Activated B cell treated with CpG ODN at 0.5 μM for 24 hours (primary cell): ENCODE measurements around the gene SKIDA1. TPM values are rescaled to one million over a fixed set of nuclear protein-coding genes. Genes with fewer than 3 reads are reported as not detected.

ENCODE experiments used
- ATAC-seq: fragments of 200-7000 bp; cut with Tn5 transposase; one replicate; pipeline ENCODE4 v1.10.0; 2021; ENCODE audit warnings: low read depth, mild to moderate bottlenecking, moderate library complexity
- CTCF ChIA-PET: fragments of 350-600 bp; sonication (Branson Sonifier 250); formaldehyde crosslinking; loops from one replicate; lab custom pipeline; 2021; ENCODE audit warnings: antibody characterized with exemption; lab: Charles Lee
- POLR2A ChIA-PET: fragments of 350-600 bp; sonication (Branson Sonifier 250); formaldehyde crosslinking; loops from one replicate; lab custom pipeline; 2021; ENCODE audit warnings: antibody characterized with exemption; lab: Charles Lee
- DNase-seq: peaks from one replicate; pipeline ENCODE4 v3.0.0; 2022
- H3K27ac Mint-ChIP-seq: one replicate; pipeline ENCODE4 v1.8.0; 2020; ENCODE audit warnings: mixed read lengths
- H3K27me3 Mint-ChIP-seq: one replicate; pipeline ENCODE4 v1.8.0; 2021; ENCODE audit warnings: mixed read lengths
- H3K36me3 Mint-ChIP-seq: one replicate; pipeline ENCODE4 v1.8.0; 2021; ENCODE audit warnings: low read depth, mixed read lengths
- H3K4me1 Mint-ChIP-seq: one replicate; pipeline ENCODE4 v1.8.0; 2021; ENCODE audit warnings: mixed read lengths
- H3K4me3 Mint-ChIP-seq: one replicate; pipeline ENCODE4 v1.8.0; 2020; ENCODE audit warnings: mild to moderate bottlenecking, mixed read lengths
- H3K9me3 Mint-ChIP-seq: one replicate; pipeline ENCODE4 v1.8.0; 2020; ENCODE audit warnings: mixed read lengths
- intact Hi-C: fragments of 100-400 bp; cut with micrococcal nuclease; formaldehyde crosslinking; loops from one replicate; pipeline ENCODE4 v1.15.1; 2024
- total RNA-seq: library from RNA; stranded (reverse); gene quantifications from 2 replicates; pipeline ENCODE4 v1.2.3, GENCODE V29; 2022
- TF ChIP-seq, protein P1 (sequence below): fragments of 200-600 bp; IDR thresholded peaks from one replicate; pipeline ENCODE4 v1.8.0; 2022; ENCODE audit warnings: antibody characterized with exemption, mild to moderate bottlenecking

The SKIDA1 gene
- total RNA-seq, 1 donor from 2014 or later, result 0.60 TPM

DNA sequence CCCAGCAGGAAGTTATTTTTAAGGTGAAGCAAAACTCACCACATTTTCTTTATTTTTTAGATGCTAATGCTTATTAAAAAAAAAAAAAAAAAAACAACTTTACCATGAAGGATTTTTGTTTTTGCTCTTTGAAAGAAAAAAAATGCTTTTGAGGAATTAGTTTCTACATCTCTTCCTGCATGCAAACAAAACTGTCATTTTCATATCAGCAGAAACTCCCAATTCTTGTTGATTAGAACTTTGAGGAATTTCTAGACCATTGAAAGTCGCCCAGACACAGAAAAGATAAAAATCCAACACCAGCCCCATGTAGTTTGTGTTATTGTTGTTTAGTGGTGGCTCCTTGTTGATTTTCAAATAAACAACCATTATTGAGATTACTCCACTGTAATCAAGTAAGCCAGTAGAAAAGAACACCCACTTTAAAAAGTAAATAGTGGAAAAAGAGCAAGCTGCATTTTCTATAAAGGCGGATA lies 14.3 kb downstream of the SKIDA1 start:
- Mint-ChIP-seq H3K36me3 (no peaks in the 10 kb centered on the region), H3K4me3 (no peak overlapping the region), H3K27ac (no peak overlapping the region), H3K9me3 (no peaks in the 10 kb centered on the region), H3K4me1 (peaks cover 7% of the 10 kb centered on the region), H3K27me3 (peaks cover 55% of the 10 kb centered on the region)
- ChIA-PET POLR2A (no interaction called here), CTCF (interaction anchor here (0.6 to 1.0 kb wide), 2 partner anchors 14 to 1134 kb away, joined by 3 read pairs; no protein-coding TSS in a partner anchor)
- no peak for DNase-seq
- TF ChIP-seq, protein P1, sequence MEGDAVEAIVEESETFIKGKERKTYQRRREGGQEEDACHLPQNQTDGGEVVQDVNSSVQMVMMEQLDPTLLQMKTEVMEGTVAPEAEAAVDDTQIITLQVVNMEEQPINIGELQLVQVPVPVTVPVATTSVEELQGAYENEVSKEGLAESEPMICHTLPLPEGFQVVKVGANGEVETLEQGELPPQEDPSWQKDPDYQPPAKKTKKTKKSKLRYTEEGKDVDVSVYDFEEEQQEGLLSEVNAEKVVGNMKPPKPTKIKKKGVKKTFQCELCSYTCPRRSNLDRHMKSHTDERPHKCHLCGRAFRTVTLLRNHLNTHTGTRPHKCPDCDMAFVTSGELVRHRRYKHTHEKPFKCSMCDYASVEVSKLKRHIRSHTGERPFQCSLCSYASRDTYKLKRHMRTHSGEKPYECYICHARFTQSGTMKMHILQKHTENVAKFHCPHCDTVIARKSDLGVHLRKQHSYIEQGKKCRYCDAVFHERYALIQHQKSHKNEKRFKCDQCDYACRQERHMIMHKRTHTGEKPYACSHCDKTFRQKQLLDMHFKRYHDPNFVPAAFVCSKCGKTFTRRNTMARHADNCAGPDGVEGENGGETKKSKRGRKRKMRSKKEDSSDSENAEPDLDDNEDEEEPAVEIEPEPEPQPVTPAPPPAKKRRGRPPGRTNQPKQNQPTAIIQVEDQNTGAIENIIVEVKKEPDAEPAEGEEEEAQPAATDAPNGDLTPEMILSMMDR, result no peak
- no peak for ATAC-seq
- intact Hi-C loops, result no loop called here

DNA sequence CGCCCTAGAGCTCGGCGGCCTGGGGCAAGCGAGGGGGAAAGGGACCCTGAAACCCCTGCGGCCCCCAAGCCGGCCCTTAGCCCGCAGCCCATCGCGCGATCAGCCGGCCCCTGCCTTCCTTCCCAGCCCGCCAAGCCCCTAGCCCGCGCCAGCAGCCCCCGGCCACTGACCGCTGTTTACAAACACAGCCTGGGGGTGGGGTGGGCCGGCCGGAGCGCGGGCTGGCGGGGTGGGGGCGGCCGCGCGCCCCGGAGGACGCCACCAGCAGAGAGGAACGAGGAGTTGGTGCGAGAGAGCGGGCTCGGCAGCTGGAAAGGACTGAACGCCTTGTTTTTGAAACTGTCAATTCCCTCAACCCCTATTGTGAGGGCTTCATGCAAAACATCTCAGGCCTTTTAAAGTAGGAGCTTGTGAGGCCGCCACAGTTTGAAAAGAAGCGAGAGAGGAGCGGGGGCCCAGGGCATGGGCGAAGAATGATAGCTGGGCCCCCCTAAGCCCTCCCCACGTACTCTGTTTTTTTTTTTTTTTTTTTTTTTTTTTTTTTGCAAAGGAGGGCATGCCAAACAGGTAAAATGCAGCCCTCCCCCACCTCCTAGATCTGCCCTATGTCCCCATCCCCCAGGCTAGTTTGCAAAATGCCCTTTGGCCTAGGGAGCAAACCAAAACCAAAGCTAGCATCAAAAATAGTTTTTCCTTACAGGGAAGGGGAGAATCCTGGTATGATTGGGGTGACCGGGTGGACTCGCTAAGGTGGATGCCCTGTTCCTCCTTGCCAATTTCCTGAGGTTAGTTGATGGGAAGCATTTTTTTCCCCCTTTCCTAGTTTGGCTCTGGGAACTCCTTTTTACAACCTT lies 15.0 kb downstream of the SKIDA1 start:
- ChIA-PET CTCF (interaction anchor here (0.6 to 1.0 kb wide), 2 partner anchors 14 to 1135 kb away, joined by 3 read pairs; no protein-coding TSS in a partner anchor), POLR2A (no interaction called here)
- no peaks in the 10 kb centered on the region for H3K9me3 Mint-ChIP-seq
- H3K4me1 Mint-ChIP-seq, result peaks cover 2% of the 10 kb centered on the region
- intact Hi-C loops, result no loop called here
- DNase-seq, result no peak
- no peak for ATAC-seq
- no peaks in the 10 kb centered on the region for H3K36me3 Mint-ChIP-seq
- H3K4me3 Mint-ChIP-seq, result no peak overlapping the region
- H3K27me3 Mint-ChIP-seq, result peaks cover 52% of the 10 kb centered on the region
- TF ChIP-seq, protein P1, result no peak
- H3K27ac Mint-ChIP-seq, result no peak overlapping the region

DNA sequence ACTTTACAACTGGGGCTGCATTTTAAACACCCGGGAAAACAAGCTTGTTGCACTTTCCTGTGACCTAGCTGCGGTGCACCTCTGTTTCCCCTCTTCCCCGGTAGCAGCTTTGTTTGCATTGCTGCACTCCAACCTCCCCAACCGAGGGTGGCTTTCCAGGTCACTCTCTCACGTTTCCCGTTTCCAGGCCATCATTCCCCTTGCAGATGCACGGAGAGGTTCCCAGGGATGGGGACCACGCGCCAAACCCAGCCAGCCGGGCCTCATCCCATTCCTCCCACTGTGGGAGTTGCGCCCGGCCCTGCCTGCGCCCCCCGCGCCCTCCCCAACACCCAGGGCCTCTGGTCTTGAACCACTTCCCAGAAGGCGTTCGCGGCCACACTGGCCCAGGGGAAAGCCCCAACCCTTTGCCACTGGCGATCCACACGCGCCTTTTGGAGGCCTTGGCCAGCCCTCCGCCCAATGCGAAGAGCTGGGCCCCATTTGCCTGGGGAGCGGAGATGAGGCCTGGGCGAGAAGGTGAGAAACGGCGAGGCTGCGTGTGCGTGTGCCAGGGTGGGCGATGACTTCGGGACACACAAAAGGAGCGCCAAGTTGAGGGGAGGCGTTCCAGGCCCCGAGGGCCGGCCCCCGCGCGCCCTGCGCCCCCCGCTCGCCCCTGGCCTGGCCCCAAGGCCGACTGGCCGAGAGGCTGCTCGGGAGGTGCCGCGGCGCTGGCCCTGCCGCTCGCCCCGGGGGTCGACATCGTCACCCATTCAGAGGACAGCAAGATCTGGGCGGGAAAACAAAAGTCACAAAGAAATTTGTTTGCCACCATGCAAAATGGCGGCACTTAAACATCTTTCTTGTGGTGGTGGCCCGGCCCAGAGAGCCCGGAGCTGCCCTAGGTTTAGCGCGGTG lies 15.9 kb downstream of the SKIDA1 start:
- Mint-ChIP-seq H3K9me3 (no peaks in the 10 kb centered on the region), H3K27ac (no peak overlapping the region), H3K4me1 (peaks cover 2% of the 10 kb centered on the region), H3K27me3 (peaks cover 43% of the 10 kb centered on the region), H3K4me3 (no peak overlapping the region), H3K36me3 (no peaks in the 10 kb centered on the region)
- DNase-seq (no peak), ATAC-seq (no peak)
- ChIA-PET CTCF (no interaction called here), POLR2A (interaction anchor here (0.5 kb wide), 1 partner anchor 11 kb away, joined by 5 read pairs; no protein-coding TSS in a partner anchor)
- intact Hi-C loops, result no loop called here
- TF ChIP-seq, protein P1, result no peak

DNA sequence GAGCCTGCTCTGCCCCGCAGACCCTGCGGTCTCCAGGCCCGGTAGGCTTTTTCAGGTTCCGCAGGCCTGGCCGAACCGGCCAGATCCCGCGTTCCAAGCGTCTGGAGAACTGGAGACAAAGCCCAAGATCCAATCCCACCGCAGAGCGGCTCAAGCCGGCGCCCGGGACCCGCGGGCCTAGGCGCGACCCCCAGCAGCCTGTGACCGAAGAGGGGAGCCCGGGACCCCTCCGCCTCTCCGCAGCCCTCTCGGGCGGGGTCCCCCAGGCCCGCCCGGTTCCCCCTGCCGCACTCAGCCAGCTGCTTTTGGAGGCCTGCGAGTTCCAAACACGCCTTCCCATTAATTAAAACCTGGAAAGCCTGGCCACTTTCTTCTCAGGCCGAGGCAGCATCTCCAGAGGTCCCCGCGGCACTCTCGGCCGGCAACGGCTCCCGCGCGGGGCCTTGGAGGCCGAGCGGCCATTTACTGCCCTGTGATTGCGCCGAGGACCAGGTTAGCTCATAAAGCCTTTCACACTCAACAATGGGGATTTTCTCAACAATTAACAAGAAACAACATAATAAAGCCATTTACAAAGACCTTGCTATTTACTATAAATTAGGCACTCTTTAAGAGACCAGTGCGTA lies 16.7 kb downstream of the SKIDA1 start:
- TF ChIP-seq, protein P1, result no peak
- ChIA-PET POLR2A (interaction anchor here (0.5 kb wide), 1 partner anchor 11 kb away, joined by 5 read pairs; no protein-coding TSS in a partner anchor), CTCF (no interaction called here)
- Mint-ChIP-seq H3K4me1 (peaks cover 2% of the 10 kb centered on the region), H3K36me3 (no peaks in the 10 kb centered on the region), H3K27me3 (peaks cover 42% of the 10 kb centered on the region), H3K27ac (no peak overlapping the region), H3K4me3 (no peak overlapping the region), H3K9me3 (no peaks in the 10 kb centered on the region)
- no peak for DNase-seq
- intact Hi-C loops, result no loop called here
- no peak for ATAC-seq
